Activated CD4-positive, alpha-beta memory T cell treated with anti-CD3 and anti-CD28 coated beads for 36 hours (primary cell): ENCODE data around the gene RUVBL1. TPM values are rescaled to one million over a fixed set of nuclear protein-coding genes. Genes with fewer than 3 reads are reported as not detected.

Experiments
- CTCF ChIA-PET: fragments of 350-600 bp; sonication (Branson Sonifier 250); formaldehyde crosslinking; loops from one replicate; lab custom pipeline; 2021; ENCODE audit warnings: antibody characterized with exemption, inconsistent platforms; lab: Charles Lee
- POLR2A ChIA-PET: fragments of 350-600 bp; sonication (Branson Sonifier 250); formaldehyde crosslinking; loops from one replicate; lab custom pipeline; 2021; ENCODE audit warnings: antibody characterized with exemption; lab: Charles Lee
- DNase-seq: peaks from one replicate; pipeline ENCODE4 v3.0.0-alpha.2; 2020
- H3K27ac Mint-ChIP-seq: one replicate; pipeline ENCODE4 v1.8.0; 2021; ENCODE audit warnings: mixed read lengths
- H3K27me3 Mint-ChIP-seq: one replicate; pipeline ENCODE4 v1.8.0; 2021; ENCODE audit warnings: mixed read lengths
- H3K36me3 Mint-ChIP-seq: one replicate; pipeline ENCODE4 v1.8.0; 2021; ENCODE audit warnings: mixed read lengths
- H3K4me1 Mint-ChIP-seq: one replicate; pipeline ENCODE4 v1.8.0; 2021; ENCODE audit warnings: low read depth, mixed read lengths
- H3K4me3 Mint-ChIP-seq: one replicate; pipeline ENCODE4 v1.8.0; 2021; ENCODE audit warnings: mild to moderate bottlenecking, mixed read lengths
- H3K9me3 Mint-ChIP-seq: one replicate; pipeline ENCODE4 v1.8.0; 2021; ENCODE audit warnings: mixed read lengths
- intact Hi-C: fragments of 100-400 bp; cut with micrococcal nuclease; formaldehyde crosslinking; loops from one replicate; pipeline ENCODE4 v1.15.1; 2023
- total RNA-seq, 2 experiments: library from RNA; stranded (reverse); gene quantifications; one replicate each; pipeline ENCODE4 v1.2.3, GENCODE V29; 2021

The RUVBL1 gene
- total RNA-seq, 2 experiments from 2014 or later = 81.6 to 87.0 TPM

DNA sequence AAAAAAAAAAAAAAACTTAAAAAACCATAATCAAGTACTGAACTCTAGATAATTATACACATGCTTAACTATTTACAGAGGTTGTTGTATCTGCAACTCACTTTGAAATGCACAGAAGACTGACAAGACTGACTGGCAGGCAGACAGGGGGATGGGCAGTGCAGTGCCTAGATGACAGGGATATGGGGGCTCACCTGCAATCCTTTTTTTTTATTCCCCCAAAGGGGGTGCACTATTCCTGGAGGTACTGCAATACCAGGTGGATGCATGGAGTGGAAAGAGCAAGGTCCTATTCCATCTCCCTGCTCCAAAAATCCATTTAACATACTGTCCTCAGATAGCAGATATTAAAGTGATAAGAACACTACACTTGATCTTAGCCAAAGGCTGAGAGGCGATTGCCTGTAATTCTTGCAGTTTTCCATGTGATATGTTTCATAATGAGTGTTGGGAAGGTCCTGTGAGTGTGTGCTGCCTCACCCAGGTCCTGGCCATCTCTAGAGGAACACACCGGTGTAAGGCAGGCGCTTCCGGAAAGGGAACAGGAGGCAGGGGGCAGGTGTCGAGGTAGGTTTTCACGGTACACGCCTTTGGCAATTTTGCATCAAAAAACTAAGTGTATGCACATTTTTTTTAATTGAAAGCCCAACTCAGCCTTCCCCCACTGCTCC, 48.6 kb downstream of the RUVBL1 start:
- Mint-ChIP-seq H3K9me3 (no peaks in the 10 kb centered on the region), H3K4me1 (peaks cover 21% of the 10 kb centered on the region), H3K36me3 (peaks cover 24% of the 10 kb centered on the region), H3K27me3 (no peaks in the 10 kb centered on the region), H3K4me3 (peak overlapping the region; percentile 39), H3K27ac (peak overlapping the region; percentile 28)
- POLR2A ChIA-PET = interaction anchor here (1.0 kb wide), 1 partner anchor 22 kb away, joined by 3 read pairs; no protein-coding TSS in a partner anchor
- intact Hi-C loops = loop anchor here (2.0 to 10.0 kb wide), 4 partner anchors 20 to 540 kb away; partner anchors contain the start of gene GATA2
- DNase-seq = no peak
- CTCF ChIA-PET = interaction anchor here (1.0 to 2.7 kb wide), 11 partner anchors 10 to 198 kb away, joined by 3 to 17 read pairs (median 4); no protein-coding TSS in a partner anchor

DNA sequence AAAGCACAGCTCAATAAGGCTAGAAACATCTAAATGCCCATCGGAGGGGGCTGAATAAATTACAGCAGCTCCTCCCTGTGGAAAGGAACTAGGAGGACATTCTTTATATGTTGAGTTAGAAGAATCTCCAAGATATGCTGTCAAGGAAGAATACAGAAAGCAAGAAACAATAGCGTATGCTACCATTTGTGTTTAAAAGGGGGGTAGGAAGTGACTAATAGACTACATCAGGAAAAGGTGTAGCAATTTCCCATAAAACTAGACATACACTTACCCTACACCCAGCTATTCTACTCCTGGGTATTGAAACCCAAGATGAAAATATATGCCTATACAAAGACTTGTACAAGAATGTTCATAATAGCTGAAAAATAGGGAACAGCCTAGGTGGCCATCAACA, 49.8 kb downstream of the RUVBL1 start:
- Mint-ChIP-seq H3K4me1 (peaks cover 21% of the 10 kb centered on the region), H3K4me3 (no peak overlapping the region), H3K27me3 (no peaks in the 10 kb centered on the region), H3K9me3 (no peaks in the 10 kb centered on the region), H3K27ac (no peak overlapping the region), H3K36me3 (peaks cover 17% of the 10 kb centered on the region)
- DNase-seq = no peak
- intact Hi-C loops = loop anchor here (2.0 to 10.0 kb wide), 3 partner anchors 19 to 541 kb away; partner anchors contain the start of gene GATA2
- POLR2A ChIA-PET = no interaction called here
- CTCF ChIA-PET = interaction anchor here (2.1 kb wide), 1 partner anchor 60 kb away, joined by 9 read pairs; no protein-coding TSS in a partner anchor

DNA sequence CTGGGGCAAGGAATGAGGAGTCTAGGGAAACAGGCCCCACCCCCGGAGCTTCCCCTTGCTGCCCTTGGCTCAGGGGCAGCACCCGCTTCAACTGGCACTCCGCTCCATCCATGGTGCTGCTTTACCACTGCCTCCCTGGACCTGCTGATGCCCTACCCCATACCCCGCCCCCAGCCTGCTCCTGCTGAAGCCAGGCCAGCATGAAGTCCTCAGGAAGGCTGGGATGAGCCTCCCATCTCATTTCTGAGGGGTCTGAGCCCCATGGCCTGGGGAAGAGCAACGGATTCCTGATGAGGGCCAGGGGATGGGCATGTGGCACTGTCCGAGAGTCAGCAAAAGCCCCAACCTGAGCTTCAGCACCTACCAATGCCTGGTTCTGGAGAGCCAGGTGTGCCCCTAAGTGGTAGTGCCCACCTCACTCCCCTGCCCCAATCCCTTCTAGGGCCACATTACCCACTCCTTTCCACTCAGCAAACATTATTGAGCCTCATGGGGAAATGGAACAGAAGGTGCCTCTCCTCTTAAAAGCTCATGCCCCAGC, 50.4 kb downstream of the RUVBL1 start:
- POLR2A ChIA-PET = no interaction called here
- peaks cover 18% of the 10 kb centered on the region for H3K36me3 Mint-ChIP-seq
- H3K27me3 Mint-ChIP-seq = no peaks in the 10 kb centered on the region
- H3K27ac Mint-ChIP-seq = no peak overlapping the region
- intact Hi-C loops = loop anchor here (10.0 kb wide), 1 partner anchor 542 kb away; no protein-coding TSS in a partner anchor
- H3K4me3 Mint-ChIP-seq = no peak overlapping the region
- CTCF ChIA-PET = interaction anchor here (0.7 to 2.1 kb wide), 2 partner anchors 13 to 60 kb away, joined by 3 to 9 read pairs; no protein-coding TSS in a partner anchor
- H3K4me1 Mint-ChIP-seq = peaks cover 21% of the 10 kb centered on the region
- no peak for DNase-seq
- H3K9me3 Mint-ChIP-seq = no peaks in the 10 kb centered on the region

DNA sequence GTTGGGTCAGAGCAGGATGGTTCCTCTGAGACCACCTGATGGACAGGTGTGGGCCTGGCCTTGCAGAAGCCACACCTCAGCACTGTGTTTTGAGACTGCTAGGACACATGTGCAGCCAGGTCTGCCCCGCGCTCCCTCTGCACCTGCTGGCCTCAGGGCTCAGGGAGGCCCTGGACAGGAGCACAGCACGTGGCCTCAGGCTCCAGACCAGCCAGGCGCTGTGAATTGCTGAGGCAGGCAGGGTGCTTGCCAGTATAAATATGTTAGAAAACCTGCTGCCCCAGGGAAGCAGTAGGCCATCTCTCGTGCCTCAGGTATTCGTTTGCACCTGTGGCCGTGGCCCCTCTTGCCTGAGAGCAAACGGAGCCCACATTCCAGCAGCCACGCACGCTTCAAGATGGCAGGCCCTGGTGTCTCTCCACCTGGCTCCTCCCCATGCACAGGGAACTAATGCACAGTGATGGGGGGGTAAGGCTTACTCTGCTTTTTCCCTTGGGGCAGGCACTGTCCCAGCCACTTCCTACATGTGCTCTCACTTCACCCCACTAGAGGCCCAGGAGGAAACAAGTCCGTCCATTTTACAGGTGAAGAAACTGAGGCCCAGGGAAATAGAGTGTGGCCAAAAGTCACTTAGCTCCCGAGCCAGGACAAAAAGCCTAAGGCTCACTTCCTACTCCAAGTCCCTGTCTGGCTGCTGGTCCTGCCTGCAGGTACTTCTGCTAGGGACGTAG, 51.0 kb downstream of the RUVBL1 start:
- DNase-seq = no peak
- POLR2A ChIA-PET = no interaction called here
- Mint-ChIP-seq H3K27me3 (no peaks in the 10 kb centered on the region), H3K4me3 (no peak overlapping the region), H3K27ac (no peak overlapping the region), H3K9me3 (no peaks in the 10 kb centered on the region), H3K36me3 (peaks cover 25% of the 10 kb centered on the region), H3K4me1 (peaks cover 20% of the 10 kb centered on the region)
- intact Hi-C loops = loop anchor here (10.0 kb wide), 1 partner anchor 542 kb away; no protein-coding TSS in a partner anchor
- CTCF ChIA-PET = interaction anchor here (0.7 to 2.1 kb wide), 2 partner anchors 12 to 61 kb away, joined by 3 to 9 read pairs; no protein-coding TSS in a partner anchor

DNA sequence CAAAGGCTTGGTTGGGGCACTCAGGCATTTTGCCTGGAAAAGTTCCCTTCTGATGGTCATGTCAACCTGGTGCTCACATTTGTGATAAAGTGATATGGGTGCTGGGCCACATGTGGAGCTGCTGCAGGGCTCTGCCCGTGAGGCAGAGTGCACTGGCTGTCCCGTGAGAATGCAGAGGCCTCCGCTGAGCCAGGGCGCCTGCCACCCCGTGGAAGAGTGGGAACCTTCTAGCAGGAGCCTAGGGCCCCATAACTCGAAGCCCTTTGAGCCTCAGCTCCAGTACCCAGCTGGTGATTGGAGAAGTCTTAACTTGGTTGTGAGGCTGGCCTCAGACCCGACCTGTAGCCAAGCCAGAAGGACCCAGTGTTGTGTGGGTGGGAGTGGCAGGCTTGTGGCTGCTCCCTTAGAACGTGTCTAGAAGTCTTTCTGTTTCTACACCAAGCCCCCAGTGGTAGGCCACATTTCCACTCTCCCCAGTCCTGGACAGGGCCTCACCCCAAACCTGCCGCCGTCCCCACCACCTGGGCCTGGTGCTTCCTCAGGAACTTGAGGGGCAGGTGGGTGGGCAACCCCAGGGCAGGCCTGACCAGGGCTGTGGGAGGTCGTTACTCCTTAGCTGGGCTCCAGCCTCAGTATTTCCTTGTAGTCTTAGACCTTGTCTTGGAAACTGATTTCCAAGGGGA, 51.7 kb downstream of the RUVBL1 start:
- no peak overlapping the region for H3K27ac Mint-ChIP-seq
- ChIA-PET POLR2A (no interaction called here), CTCF (no interaction called here)
- no peaks in the 10 kb centered on the region for H3K9me3 Mint-ChIP-seq
- H3K4me3 Mint-ChIP-seq = no peak overlapping the region
- H3K27me3 Mint-ChIP-seq = no peaks in the 10 kb centered on the region
- no peak for DNase-seq
- intact Hi-C loops = loop anchor here (10.0 kb wide), 1 partner anchor 543 kb away; no protein-coding TSS in a partner anchor
- peaks cover 19% of the 10 kb centered on the region for H3K4me1 Mint-ChIP-seq
- H3K36me3 Mint-ChIP-seq = peaks cover 32% of the 10 kb centered on the region

DNA sequence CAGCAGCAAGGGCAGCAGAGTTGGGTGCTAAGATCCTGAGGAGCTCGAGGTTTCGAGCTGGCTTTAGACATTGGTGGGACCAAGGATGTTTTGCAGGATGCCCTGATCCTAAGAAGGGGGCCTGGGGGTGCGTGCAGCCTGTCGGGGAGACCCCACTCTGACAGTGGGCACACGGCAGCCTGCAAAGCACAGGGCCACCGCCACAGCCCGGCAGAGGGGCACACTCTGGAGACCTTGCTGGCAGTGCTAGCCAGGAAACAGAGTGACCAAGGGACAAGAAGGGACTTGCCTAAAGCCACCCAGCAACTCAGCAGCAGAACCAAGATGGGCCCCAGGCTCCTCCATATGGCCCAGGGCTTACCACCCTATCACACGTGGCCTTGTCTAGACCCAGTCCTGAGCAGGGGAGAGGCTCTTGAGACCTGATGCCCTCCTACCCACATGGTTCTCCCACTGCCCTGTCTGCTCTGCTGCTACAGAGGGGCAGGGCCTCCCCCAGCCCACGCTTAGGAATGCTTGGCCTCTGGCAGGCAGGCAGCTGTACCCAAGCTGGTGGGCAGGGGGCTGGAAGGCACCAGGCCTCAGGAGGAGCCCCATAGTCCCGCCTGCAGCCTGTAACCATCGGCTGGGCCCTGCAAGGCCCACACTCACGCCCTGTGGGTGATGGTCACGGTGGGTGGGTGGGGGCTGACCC, 52.6 kb downstream of the RUVBL1 start:
- H3K36me3 Mint-ChIP-seq = peaks cover 38% of the 10 kb centered on the region
- ChIA-PET POLR2A (interaction anchor here (1.8 kb wide), 1 partner anchor 14 kb away, joined by 5 read pairs; no protein-coding TSS in a partner anchor), CTCF (interaction anchor here (1.2 to 1.4 kb wide), 2 partner anchors 12 to 14 kb away, joined by 3 to 5 read pairs; no protein-coding TSS in a partner anchor)
- H3K27me3 Mint-ChIP-seq = no peaks in the 10 kb centered on the region
- intact Hi-C loops = loop anchor here (10.0 kb wide), 1 partner anchor 544 kb away; no protein-coding TSS in a partner anchor
- DNase-seq = no peak
- no peak overlapping the region for H3K27ac Mint-ChIP-seq
- H3K4me3 Mint-ChIP-seq = no peak overlapping the region
- H3K9me3 Mint-ChIP-seq = no peaks in the 10 kb centered on the region
- peaks cover 12% of the 10 kb centered on the region for H3K4me1 Mint-ChIP-seq

DNA sequence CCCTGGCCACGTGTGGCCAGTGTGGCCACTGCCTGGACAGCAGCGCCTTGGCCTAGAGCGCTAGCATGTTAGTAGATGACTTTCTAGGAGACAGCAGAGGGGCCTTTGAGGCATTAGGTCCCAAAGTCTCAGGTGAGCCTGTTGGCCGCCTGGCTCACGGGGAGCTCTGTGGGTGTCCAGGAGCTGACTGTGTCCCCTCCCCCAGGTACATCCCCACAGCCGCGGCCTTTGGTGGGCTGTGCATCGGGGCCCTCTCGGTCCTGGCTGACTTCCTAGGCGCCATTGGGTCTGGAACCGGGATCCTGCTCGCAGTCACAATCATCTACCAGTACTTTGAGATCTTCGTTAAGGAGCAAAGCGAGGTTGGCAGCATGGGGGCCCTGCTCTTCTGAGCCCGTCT, 54.3 kb downstream of the RUVBL1 start:
- no peak for DNase-seq
- CTCF ChIA-PET = interaction anchor here (0.6 to 4.0 kb wide), 2 partner anchors 64 to 315 kb away, joined by 3 to 19 read pairs; no protein-coding TSS in a partner anchor
- H3K36me3 Mint-ChIP-seq = peaks cover 47% of the 10 kb centered on the region
- H3K9me3 Mint-ChIP-seq = no peaks in the 10 kb centered on the region
- no peaks in the 10 kb centered on the region for H3K27me3 Mint-ChIP-seq
- no peaks in the 10 kb centered on the region for H3K4me1 Mint-ChIP-seq
- H3K4me3 Mint-ChIP-seq = no peak overlapping the region
- POLR2A ChIA-PET = interaction anchor here (1.8 kb wide), 1 partner anchor 12 kb away, joined by 5 read pairs; no protein-coding TSS in a partner anchor
- H3K27ac Mint-ChIP-seq = no peak overlapping the region
- intact Hi-C loops = no loop called here

DNA sequence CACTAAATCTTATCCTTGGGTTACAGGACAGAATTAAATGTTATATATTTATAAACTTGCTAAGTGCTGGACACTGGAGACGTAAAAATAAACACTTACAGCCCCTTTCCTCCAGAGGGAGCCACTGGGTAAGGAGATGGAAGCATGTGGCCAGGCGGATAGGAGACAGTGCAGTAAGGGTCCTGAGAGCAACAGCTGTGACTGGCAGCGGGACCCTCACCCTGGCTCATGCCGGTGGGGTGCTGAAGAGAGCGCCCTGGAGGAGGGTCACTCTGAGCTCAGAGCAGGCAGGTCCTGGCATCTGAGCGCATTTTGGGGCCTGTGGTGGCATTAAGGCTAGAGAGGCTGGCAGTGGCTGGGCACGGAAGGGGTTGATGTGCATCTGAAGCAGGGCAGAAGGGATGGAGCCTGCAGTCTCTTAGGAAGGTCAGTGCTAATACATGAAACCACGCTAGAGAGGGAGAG, 55.4 kb downstream of the RUVBL1 start:
- no peak overlapping the region for H3K4me3 Mint-ChIP-seq
- intact Hi-C loops = no loop called here
- no peaks in the 10 kb centered on the region for H3K9me3 Mint-ChIP-seq
- peaks cover 50% of the 10 kb centered on the region for H3K36me3 Mint-ChIP-seq
- ChIA-PET POLR2A (interaction anchor here (0.6 kb wide), 1 partner anchor 9 kb away, joined by 3 read pairs; no protein-coding TSS in a partner anchor), CTCF (interaction anchor here (0.7 to 4.0 kb wide), 4 partner anchors 46 to 65 kb away, joined by 3 to 19 read pairs (median 4); partner anchors contain the start of gene RUVBL1)
- no peak overlapping the region for H3K27ac Mint-ChIP-seq
- H3K27me3 Mint-ChIP-seq = no peaks in the 10 kb centered on the region
- H3K4me1 Mint-ChIP-seq = no peaks in the 10 kb centered on the region
- no peak for DNase-seq

DNA sequence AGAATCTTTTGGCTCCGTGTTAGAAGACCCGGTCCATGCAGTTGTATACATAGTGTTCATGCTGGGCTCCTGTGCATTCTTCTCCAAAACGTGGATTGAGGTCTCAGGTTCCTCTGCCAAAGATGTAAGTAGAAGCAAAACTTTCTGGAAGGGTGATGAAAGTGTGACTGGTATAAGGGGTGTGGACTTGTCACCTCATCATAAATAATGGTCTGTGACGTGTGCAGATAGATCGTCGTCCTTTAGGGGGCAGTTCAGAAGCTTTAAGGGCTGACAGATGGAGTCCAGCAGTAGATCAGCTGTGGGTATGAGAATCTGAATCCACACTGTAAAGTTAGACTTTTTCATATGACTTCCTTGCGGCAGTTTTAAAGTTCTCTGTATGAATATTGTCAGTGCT, 56.1 kb downstream of the RUVBL1 start:
- Mint-ChIP-seq H3K27ac (no peak overlapping the region), H3K9me3 (no peaks in the 10 kb centered on the region), H3K4me3 (no peak overlapping the region), H3K27me3 (no peaks in the 10 kb centered on the region), H3K36me3 (peaks cover 56% of the 10 kb centered on the region), H3K4me1 (no peaks in the 10 kb centered on the region)
- DNase-seq = no peak
- ChIA-PET POLR2A (no interaction called here), CTCF (interaction anchor here (1.2 to 4.0 kb wide), 3 partner anchors 11 to 66 kb away, joined by 3 to 19 read pairs (median 4); no protein-coding TSS in a partner anchor)
- intact Hi-C loops = no loop called here

DNA sequence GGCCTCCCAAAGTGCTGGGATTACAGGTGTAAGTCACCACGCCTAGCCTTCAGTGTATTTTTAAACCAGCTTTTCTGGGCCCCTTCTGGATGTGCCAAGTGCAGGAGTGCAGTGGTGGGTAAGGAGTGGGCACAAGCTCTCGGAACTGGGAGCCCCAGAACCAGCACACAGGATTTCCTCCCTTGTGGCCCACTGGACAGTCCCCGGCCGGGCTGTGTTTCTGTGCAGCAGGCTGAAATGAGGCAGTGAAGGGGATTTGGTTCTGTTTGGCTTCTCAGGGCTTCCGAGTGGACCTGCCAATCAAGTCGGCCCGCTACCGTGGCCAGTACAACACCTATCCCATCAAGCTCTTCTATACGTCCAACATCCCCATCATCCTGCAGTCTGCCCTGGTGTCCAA, 56.9 kb downstream of the RUVBL1 start:
- H3K36me3 Mint-ChIP-seq = peaks cover 64% of the 10 kb centered on the region
- no peaks in the 10 kb centered on the region for H3K9me3 Mint-ChIP-seq
- ChIA-PET CTCF (interaction anchor here (1.2 to 4.0 kb wide), 3 partner anchors 10 to 67 kb away, joined by 3 to 19 read pairs (median 4); no protein-coding TSS in a partner anchor), POLR2A (no interaction called here)
- no peaks in the 10 kb centered on the region for H3K4me1 Mint-ChIP-seq
- H3K27me3 Mint-ChIP-seq = no peaks in the 10 kb centered on the region
- intact Hi-C loops = no loop called here
- DNase-seq = no peak
- H3K4me3 Mint-ChIP-seq = no peak overlapping the region
- H3K27ac Mint-ChIP-seq = no peak overlapping the region
